SK-N-SH treated with all-trans-retinoic acid at 6 μM for 48 hours (cell line): Measurements from ENCODE around the gene AUTS2.

Experiments
- ATAC-seq: fragments of 200-7000 bp; cut with Tn5 transposase; 3 replicates; pipeline ENCODE4 v1.9.1; 2020; ENCODE audit warnings: mild to moderate bottlenecking, moderate library complexity
- ARNTL ChIP-seq: fragments of 450-650 bp; formaldehyde crosslinking; IDR thresholded peaks from 2 replicates; pipeline ENCODE4 v1.5.0; 2020; ENCODE audit warnings: low read depth, mild to moderate bottlenecking, moderate library complexity, borderline replicate concordance
- BACH2 ChIP-seq: fragments of 250-450 bp; sonication (Bioruptor Pico); IDR thresholded peaks from 2 replicates; pipeline ENCODE4 v1.9.0; 2021; ENCODE audit warnings: mild to moderate bottlenecking, borderline replicate concordance
- CSDC2 ChIP-seq: fragments of 250-450 bp; sonication (Bioruptor Pico); IDR thresholded peaks from 2 replicates; pipeline ENCODE4 v1.5.0; 2020; ENCODE audit warnings: mild to moderate bottlenecking, moderate library complexity
- ESRRG ChIP-seq: fragments of 250-450 bp; sonication (Bioruptor Pico); IDR thresholded peaks from 2 replicates; pipeline ENCODE4 v1.6.1; 2021; ENCODE audit warnings: mild to moderate bottlenecking
- GLIS3 ChIP-seq: fragments of 250-450 bp; sonication (Bioruptor Pico); IDR thresholded peaks from 2 replicates; pipeline ENCODE4 v1.5.0; 2020; ENCODE audit warnings: mild to moderate bottlenecking, moderate library complexity
- ISL1 ChIP-seq: fragments of 250-450 bp; sonication (Bioruptor Pico); IDR thresholded peaks from 2 replicates; pipeline ENCODE4 v2.1.2; 2022; ENCODE audit warnings: mild to moderate bottlenecking, moderate library complexity
- OSR1 ChIP-seq: fragments of 250-450 bp; sonication (Bioruptor Pico); IDR thresholded peaks from 2 replicates; pipeline ENCODE4 v1.8.0; 2022; ENCODE audit warnings: moderate library complexity, mild to moderate bottlenecking, inconsistent platforms
- PPARA ChIP-seq: fragments of 250-450 bp; sonication (Bioruptor Pico); IDR thresholded peaks from 2 replicates; pipeline ENCODE4 v1.5.0; 2020; ENCODE audit warnings: mild to moderate bottlenecking, borderline replicate concordance
- RARB ChIP-seq: fragments of 250-450 bp; sonication (Bioruptor Pico); IDR thresholded peaks from 2 replicates; pipeline ENCODE4 v1.8.0; 2021; ENCODE audit warnings: mild to moderate bottlenecking, moderate library complexity
- TCF4 ChIP-seq: fragments of 250-450 bp; sonication (Bioruptor Pico); IDR thresholded peaks from 2 replicates; pipeline ENCODE4 v1.8.0; 2021; ENCODE audit warnings: mild to moderate bottlenecking, moderate library complexity, borderline replicate concordance
- TOX ChIP-seq: fragments of 250-450 bp; sonication (Bioruptor Pico); IDR thresholded peaks from 2 replicates; pipeline ENCODE4 v1.8.0; 2021; ENCODE audit warnings: mild to moderate bottlenecking, moderate library complexity, borderline replicate concordance
- ZC3H10 ChIP-seq: fragments of 250-450 bp; sonication (Bioruptor Pico); IDR thresholded peaks from 2 replicates; pipeline ENCODE4 v1.5.1; 2021; ENCODE audit warnings: mild to moderate bottlenecking, moderate library complexity
- ZFP3 ChIP-seq: fragments of 250-450 bp; sonication (Bioruptor Pico); IDR thresholded peaks from 2 replicates; pipeline ENCODE4 v1.5.0; 2020; ENCODE audit warnings: mild to moderate bottlenecking, moderate library complexity
- ZFP30 ChIP-seq: fragments of 450-650 bp; formaldehyde crosslinking; IDR thresholded peaks from 2 replicates; pipeline ENCODE4 v1.5.0; 2022; ENCODE audit warnings: mild to moderate bottlenecking, moderate library complexity
- ZNF565 ChIP-seq: fragments of 450-650 bp; formaldehyde crosslinking; conservative IDR thresholded peaks from 2 replicates; pipeline ENCODE4 v1.5.0; 2020; ENCODE audit warnings: low read depth, mild to moderate bottlenecking, moderate library complexity
- ZNF70 ChIP-seq: fragments of 450-650 bp; formaldehyde crosslinking; IDR thresholded peaks from 2 replicates; pipeline ENCODE4 v1.5.0; 2020; ENCODE audit warnings: mild to moderate bottlenecking, moderate library complexity
- TF ChIP-seq, protein P1 (sequence below): fragments of 250-450 bp; sonication (Bioruptor Pico); IDR thresholded peaks from 2 replicates; pipeline ENCODE4 v1.5.1; 2020; ENCODE audit warnings: low read depth, mild to moderate bottlenecking, moderate library complexity
- TF ChIP-seq, protein P2 (sequence below): fragments of 250-450 bp; sonication (Bioruptor Pico); IDR thresholded peaks from 2 replicates; pipeline ENCODE4 v1.5.0; 2020; ENCODE audit warnings: mild to moderate bottlenecking, moderate library complexity
- TF ChIP-seq, protein P3 (sequence below): fragments of 250-450 bp; sonication (Bioruptor Pico); IDR thresholded peaks from 2 replicates; pipeline ENCODE4 v1.8.0; 2021; ENCODE audit warnings: low read depth, mild to moderate bottlenecking, moderate library complexity, borderline replicate concordance
- TF ChIP-seq, protein P4 (sequence below): fragments of 250-450 bp; sonication (Bioruptor Pico); IDR thresholded peaks from 2 replicates; pipeline ENCODE4 v1.5.1; 2021; ENCODE audit warnings: mild to moderate bottlenecking, moderate library complexity

The AUTS2 gene

DNA sequence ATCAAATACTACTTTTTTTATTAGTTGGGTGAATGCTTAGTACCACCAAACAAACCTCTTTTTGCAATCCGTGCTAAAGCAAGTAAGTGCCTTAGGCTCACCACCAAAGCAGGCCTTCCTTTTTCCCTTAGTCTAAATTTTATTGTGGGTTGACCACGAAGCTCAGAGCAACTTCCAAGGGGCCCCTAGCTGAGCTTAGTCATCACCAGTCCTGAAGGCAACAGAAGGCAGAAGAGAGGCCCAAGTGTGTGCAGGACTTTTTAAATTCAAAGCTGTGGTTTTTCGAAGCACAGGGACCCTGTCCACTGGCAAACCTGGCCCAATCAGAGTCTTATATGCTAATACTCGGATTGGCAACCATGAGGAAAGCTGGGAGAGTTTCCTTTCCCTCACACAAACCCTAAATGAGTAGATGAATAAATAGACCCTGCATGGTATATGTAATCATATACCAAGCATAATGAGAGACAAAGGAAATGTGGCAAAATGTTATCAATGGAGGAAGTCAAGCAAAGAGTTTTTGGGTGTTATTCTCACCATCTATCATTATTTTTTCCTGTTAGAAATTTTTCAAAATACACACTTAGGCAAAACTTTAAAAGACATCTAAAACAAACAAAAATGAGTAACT, 1080.5 kb downstream of the AUTS2 start (continued):
- TF ChIP-seq ZNF70 (CRISPR knock-in tag) (no peak), TCF4 (CRISPR knock-in tag) (no peak), GLIS3 (CRISPR knock-in tag) (no peak), BACH2 (no peak), PPARA (CRISPR knock-in tag) (no peak), OSR1 (CRISPR knock-in tag) (no peak), ZNF565 (CRISPR knock-in tag) (no peak), ESRRG (CRISPR knock-in tag) (no peak)
- TF ChIP-seq, protein P1, sequence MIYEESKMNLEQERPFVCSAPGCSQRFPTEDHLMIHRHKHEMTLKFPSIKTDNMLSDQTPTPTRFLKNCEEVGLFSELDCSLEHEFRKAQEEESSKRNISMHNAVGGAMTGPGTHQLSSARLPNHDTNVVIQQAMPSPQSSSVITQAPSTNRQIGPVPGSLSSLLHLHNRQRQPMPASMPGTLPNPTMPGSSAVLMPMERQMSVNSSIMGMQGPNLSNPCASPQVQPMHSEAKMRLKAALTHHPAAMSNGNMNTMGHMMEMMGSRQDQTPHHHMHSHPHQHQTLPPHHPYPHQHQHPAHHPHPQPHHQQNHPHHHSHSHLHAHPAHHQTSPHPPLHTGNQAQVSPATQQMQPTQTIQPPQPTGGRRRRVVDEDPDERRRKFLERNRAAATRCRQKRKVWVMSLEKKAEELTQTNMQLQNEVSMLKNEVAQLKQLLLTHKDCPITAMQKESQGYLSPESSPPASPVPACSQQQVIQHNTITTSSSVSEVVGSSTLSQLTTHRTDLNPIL = no peak

DNA sequence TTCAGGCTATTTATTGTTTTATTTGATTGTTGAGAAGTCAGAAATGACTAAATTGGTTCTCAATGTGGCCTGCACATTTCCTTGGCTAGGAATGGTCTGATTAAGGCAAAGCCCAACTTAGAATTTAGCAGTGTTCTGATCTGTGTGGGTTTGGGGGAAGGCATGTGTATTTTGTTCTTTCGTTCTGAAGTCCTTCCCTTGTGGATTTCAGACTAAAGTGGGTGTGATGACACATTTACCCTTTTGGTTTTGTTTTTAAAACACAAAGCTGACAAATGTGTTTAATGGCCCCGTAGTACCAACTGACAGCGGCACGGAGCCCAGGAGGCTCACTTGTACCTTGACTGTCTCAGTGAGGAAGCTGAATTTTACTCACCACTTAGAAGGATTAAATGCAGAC, 1081.4 kb downstream of the AUTS2 start:
- no peak; the same call in 2 of the 3 replicates for ATAC-seq
- TF ChIP-seq ISL1 (CRISPR knock-in tag) (no peak), ZFP3 (CRISPR knock-in tag) (no peak), ZNF565 (CRISPR knock-in tag) (no peak), ARNTL (CRISPR knock-in tag) (no peak), PPARA (CRISPR knock-in tag) (no peak), BACH2 (no peak), TCF4 (CRISPR knock-in tag) (no peak), RARB (CRISPR knock-in tag) (no peak)
- TF ChIP-seq, protein P2, sequence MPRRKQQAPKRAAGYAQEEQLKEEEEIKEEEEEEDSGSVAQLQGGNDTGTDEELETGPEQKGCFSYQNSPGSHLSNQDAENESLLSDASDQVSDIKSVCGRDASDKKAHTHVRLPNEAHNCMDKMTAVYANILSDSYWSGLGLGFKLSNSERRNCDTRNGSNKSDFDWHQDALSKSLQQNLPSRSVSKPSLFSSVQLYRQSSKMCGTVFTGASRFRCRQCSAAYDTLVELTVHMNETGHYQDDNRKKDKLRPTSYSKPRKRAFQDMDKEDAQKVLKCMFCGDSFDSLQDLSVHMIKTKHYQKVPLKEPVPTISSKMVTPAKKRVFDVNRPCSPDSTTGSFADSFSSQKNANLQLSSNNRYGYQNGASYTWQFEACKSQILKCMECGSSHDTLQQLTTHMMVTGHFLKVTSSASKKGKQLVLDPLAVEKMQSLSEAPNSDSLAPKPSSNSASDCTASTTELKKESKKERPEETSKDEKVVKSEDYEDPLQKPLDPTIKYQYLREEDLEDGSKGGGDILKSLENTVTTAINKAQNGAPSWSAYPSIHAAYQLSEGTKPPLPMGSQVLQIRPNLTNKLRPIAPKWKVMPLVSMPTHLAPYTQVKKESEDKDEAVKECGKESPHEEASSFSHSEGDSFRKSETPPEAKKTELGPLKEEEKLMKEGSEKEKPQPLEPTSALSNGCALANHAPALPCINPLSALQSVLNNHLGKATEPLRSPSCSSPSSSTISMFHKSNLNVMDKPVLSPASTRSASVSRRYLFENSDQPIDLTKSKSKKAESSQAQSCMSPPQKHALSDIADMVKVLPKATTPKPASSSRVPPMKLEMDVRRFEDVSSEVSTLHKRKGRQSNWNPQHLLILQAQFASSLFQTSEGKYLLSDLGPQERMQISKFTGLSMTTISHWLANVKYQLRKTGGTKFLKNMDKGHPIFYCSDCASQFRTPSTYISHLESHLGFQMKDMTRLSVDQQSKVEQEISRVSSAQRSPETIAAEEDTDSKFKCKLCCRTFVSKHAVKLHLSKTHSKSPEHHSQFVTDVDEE (CRISPR knock-in tag) = no peak
- TF ChIP-seq, protein P3, sequence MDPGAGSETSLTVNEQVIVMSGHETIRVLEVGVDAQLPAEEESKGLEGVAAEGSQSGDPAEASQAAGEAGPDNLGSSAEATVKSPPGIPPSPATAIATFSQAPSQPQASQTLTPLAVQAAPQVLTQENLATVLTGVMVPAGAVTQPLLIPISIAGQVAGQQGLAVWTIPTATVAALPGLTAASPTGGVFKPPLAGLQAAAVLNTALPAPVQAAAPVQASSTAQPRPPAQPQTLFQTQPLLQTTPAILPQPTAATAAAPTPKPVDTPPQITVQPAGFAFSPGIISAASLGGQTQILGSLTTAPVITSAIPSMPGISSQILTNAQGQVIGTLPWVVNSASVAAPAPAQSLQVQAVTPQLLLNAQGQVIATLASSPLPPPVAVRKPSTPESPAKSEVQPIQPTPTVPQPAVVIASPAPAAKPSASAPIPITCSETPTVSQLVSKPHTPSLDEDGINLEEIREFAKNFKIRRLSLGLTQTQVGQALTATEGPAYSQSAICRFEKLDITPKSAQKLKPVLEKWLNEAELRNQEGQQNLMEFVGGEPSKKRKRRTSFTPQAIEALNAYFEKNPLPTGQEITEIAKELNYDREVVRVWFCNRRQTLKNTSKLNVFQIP (CRISPR knock-in tag) = no peak
- TF ChIP-seq, protein P4, sequence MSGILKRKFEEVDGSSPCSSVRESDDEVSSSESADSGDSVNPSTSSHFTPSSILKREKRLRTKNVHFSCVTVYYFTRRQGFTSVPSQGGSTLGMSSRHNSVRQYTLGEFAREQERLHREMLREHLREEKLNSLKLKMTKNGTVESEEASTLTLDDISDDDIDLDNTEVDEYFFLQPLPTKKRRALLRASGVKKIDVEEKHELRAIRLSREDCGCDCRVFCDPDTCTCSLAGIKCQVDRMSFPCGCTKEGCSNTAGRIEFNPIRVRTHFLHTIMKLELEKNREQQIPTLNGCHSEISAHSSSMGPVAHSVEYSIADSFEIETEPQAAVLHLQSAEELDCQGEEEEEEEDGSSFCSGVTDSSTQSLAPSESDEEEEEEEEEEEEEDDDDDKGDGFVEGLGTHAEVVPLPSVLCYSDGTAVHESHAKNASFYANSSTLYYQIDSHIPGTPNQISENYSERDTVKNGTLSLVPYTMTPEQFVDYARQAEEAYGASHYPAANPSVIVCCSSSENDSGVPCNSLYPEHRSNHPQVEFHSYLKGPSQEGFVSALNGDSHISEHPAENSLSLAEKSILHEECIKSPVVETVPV (CRISPR knock-in tag) = no peak

DNA sequence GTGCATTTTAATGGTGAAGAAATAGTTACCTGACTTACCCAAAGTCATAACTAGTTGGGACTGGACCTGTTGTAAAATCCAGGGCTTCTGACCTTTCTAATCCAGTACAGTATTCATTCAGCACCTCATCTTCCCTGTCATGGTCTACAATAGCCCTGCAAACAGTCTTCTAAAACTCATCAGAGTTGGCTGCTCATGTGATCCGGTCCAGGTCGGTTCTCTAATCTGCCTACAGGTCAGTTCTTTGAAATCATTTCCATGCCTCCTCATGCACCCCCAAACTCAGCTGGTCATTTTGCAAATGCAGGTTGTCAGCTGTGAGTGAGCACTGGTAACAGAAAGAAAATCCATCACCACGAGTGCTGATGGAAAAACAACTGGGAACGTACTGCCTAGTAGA, 1082.0 kb downstream of the AUTS2 start:
- TF ChIP-seq ZC3H10 (CRISPR knock-in tag) (no peak), ARNTL (CRISPR knock-in tag) (no peak), GLIS3 (CRISPR knock-in tag) (no peak), BACH2 (no peak), TOX (CRISPR knock-in tag) (no peak), ZFP30 (CRISPR knock-in tag) (no peak), ZNF565 (CRISPR knock-in tag) (no peak), TCF4 (CRISPR knock-in tag) (no peak), OSR1 (CRISPR knock-in tag) (no peak), RARB (CRISPR knock-in tag) (no peak), ZNF70 (CRISPR knock-in tag) (no peak), ZFP3 (CRISPR knock-in tag) (no peak), CSDC2 (CRISPR knock-in tag) (no peak), ESRRG (CRISPR knock-in tag) (no peak)
- TF ChIP-seq, protein P3 (CRISPR knock-in tag) = no peak
- TF ChIP-seq, protein P2 (CRISPR knock-in tag) = no peak
- ATAC-seq = no peak
